ENCODE data around the gene PPP1R8. TPM values are rescaled to one million over a fixed set of nuclear protein-coding genes. Genes with fewer than 3 reads are reported as not detected.

Gene PPP1R8
- total and polyA plus RNA-seq, 10 of the 15 experiments (the other 5 are each of a cell fraction or from before 2014, with no cell fraction given): 10.2 to 77.0 (median 53.0) TPM

DNA sequence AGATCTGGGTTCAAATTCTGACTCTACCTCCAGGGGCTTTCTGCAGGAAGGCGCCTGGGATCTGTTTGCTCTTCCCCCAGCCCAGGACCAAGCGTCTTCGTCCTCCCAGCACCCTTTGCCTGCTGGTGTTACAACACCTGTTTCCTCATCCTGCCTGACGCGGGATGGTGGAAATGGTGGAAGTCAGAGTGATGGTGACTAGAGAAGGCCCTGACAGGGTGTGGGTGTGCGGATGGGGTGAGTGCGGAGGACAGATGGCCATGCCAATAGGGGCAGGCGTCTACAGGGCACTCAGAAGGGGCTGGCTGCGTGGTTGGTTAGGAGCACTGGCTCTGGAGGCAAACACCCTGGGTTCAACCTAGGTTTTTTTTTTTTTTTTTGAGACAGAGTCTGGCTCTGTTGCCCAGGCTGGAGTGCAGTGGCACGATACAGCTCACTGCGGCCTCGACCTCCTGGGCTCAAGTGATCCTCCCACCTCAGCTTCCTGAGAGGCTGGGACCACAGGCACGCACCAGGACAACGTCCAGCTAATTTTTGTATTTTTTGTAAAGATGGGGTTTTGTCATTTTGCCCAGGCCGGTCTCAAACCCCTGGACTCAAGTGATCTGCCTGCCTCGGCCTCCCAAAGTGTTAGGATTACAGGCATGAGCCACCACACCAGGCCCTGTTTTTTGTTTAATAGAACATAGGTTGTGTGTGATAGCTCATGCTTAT is 43.2 kb downstream of the PPP1R8 start:
- 4% methylated on average over 14 of the region's 16 CpGs for WGBS (ENCODE audit: insufficient coverage, insufficient replicate concordance, low lambda C conversion rate, missing lambda C conversion rate)
- Histone ChIP-seq H3K4me2 (ENCODE audit: control insufficient read depth, insufficient read depth) (peak overlapping the region; percentile 97), H3K36me3 (ENCODE audit: control insufficient read depth in 2 of 2, insufficient read depth in 2 of 2, low read length in 1 of 2) (peaks cover 2% of the 10 kb centered on the region in 2 experiments; a peak in 2 of 4 replicates), H3K27ac (ENCODE audit: control insufficient read depth, insufficient read depth) (peak overlapping the region; percentile 93), H3K4me3 (peak overlapping the region; percentile 90), H3K79me2 (ENCODE audit: control insufficient read depth, insufficient read depth, low read length) (peaks cover 46% of the 10 kb centered on the region), H3K9ac (ENCODE audit: control insufficient read depth, insufficient read depth, low read length) (peak overlapping the region; percentile 93), H3K27me3 (replicated peaks in 1 of 2; ENCODE audit: control insufficient read depth in 2 of 2, insufficient read depth in 2 of 2, low read length in 1 of 2) (no peaks in the 10 kb centered on the region), H4K20me1 (ENCODE audit: control insufficient read depth, insufficient read depth) (no peaks in the 10 kb centered on the region), H2AFZ (ENCODE audit: control insufficient read depth, low read depth, low read length) (peak overlapping the region; percentile 15; the same call in 1 of the 2 replicates), H3K4me1 (ENCODE audit: control insufficient read depth, insufficient read depth, low read length) (peaks cover 33% of the 10 kb centered on the region), H3K9me3 (replicated peaks; ENCODE audit: control insufficient read depth, insufficient read depth, low read length) (no peaks in the 10 kb centered on the region)
- BruUV-seq (replicated peaks): TSS peak; percentile 68
- FAIRE-seq: no peak
- SMC1A ChIA-PET (ENCODE audit: uncharacterized antibody, unreplicated experiment): interaction anchor here (1.1 to 3.8 kb wide), 9 partner anchors 8 to 64 kb away, joined by 3 to 43 read pairs (median 4); no protein-coding TSS in a partner anchor
- in situ Hi-C loops (cut with MboI) (no loop called here), intact Hi-C loops (cut with micrococcal nuclease; ENCODE audit: unreplicated experiment) (loop anchor here (2.0 to 10.0 kb wide), 2 partner anchors 17 to 371 kb away; no protein-coding TSS in a partner anchor)
- TF ChIP-seq IKZF2 (IDR thresholded peaks at IDR 0.05): peak in 1 of 2 experiments; percentile 25; a peak in 2 of 4 replicates
- peak; percentile 72 for TF ChIP-seq POLR2AphosphoS5 (IDR thresholded peaks at IDR 0.05; ENCODE audit: low read length)
- TF ChIP-seq CBX3 (IDR thresholded peaks at IDR 0.05; ENCODE audit: borderline replicate concordance, low read depth): no peak
- TF ChIP-seq TCF3 (IDR thresholded peaks at IDR 0.05; ENCODE audit: borderline replicate concordance, insufficient read depth, low read depth, low read length): no peak
- no peak for TF ChIP-seq CHD4 (IDR thresholded peaks at IDR 0.05)
- TF ChIP-seq, protein P1, sequence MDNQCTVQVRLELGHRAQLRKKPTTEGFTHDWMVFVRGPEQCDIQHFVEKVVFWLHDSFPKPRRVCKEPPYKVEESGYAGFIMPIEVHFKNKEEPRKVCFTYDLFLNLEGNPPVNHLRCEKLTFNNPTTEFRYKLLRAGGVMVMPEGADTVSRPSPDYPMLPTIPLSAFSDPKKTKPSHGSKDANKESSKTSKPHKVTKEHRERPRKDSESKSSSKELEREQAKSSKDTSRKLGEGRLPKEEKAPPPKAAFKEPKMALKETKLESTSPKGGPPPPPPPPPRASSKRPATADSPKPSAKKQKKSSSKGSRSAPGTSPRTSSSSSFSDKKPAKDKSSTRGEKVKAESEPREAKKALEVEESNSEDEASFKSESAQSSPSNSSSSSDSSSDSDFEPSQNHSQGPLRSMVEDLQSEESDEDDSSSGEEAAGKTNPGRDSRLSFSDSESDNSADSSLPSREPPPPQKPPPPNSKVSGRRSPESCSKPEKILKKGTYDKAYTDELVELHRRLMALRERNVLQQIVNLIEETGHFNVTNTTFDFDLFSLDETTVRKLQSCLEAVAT (IDR thresholded peaks at IDR 0.05): peak; percentile 84
- no peak for TF ChIP-seq NRF1 (conservative IDR thresholded peaks at IDR 0.05; ENCODE audit: low read depth, low read length)
- no peak for TF ChIP-seq SIN3A (IDR thresholded peaks at IDR 0.05; ENCODE audit: low read depth, low read length)
- TF ChIP-seq GATAD2B (conservative IDR thresholded peaks at IDR 0.05; ENCODE audit: low read depth): 0 out of 2 replicates have a peak, but pooled peaks have one; percentile 24
- no peak for TF ChIP-seq ZNF217 (IDR thresholded peaks at IDR 0.05)
- no peak for TF ChIP-seq PAX5 (IDR thresholded peaks at IDR 0.05; ENCODE audit: borderline replicate concordance, low read depth, low read length)
- TF ChIP-seq, protein P2, sequence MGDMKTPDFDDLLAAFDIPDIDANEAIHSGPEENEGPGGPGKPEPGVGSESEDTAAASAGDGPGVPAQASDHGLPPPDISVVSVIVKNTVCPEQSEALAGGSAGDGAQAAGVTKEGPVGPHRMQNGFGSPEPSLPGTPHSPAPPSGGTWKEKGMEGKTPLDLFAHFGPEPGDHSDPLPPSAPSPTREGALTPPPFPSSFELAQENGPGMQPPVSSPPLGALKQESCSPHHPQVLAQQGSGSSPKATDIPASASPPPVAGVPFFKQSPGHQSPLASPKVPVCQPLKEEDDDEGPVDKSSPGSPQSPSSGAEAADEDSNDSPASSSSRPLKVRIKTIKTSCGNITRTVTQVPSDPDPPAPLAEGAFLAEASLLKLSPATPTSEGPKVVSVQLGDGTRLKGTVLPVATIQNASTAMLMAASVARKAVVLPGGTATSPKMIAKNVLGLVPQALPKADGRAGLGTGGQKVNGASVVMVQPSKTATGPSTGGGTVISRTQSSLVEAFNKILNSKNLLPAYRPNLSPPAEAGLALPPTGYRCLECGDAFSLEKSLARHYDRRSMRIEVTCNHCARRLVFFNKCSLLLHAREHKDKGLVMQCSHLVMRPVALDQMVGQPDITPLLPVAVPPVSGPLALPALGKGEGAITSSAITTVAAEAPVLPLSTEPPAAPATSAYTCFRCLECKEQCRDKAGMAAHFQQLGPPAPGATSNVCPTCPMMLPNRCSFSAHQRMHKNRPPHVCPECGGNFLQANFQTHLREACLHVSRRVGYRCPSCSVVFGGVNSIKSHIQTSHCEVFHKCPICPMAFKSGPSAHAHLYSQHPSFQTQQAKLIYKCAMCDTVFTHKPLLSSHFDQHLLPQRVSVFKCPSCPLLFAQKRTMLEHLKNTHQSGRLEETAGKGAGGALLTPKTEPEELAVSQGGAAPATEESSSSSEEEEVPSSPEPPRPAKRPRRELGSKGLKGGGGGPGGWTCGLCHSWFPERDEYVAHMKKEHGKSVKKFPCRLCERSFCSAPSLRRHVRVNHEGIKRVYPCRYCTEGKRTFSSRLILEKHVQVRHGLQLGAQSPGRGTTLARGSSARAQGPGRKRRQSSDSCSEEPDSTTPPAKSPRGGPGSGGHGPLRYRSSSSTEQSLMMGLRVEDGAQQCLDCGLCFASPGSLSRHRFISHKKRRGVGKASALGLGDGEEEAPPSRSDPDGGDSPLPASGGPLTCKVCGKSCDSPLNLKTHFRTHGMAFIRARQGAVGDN (IDR thresholded peaks at IDR 0.05): peak; percentile 48; the same call in 1 of the 2 replicates
- TF ChIP-seq ZSCAN29 (IDR thresholded peaks at IDR 0.05): no peak
- no peak for TF ChIP-seq WRNIP1 (IDR thresholded peaks at IDR 0.05; ENCODE audit: borderline replicate concordance, low read depth, low read length)
- TF ChIP-seq, protein P3, sequence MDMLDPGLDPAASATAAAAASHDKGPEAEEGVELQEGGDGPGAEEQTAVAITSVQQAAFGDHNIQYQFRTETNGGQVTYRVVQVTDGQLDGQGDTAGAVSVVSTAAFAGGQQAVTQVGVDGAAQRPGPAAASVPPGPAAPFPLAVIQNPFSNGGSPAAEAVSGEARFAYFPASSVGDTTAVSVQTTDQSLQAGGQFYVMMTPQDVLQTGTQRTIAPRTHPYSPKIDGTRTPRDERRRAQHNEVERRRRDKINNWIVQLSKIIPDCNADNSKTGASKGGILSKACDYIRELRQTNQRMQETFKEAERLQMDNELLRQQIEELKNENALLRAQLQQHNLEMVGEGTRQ (IDR thresholded peaks at IDR 0.05; ENCODE audit: borderline replicate concordance, low read depth, low read length): no peak
- 0 out of 2 replicates have a peak, but pooled peaks have one; percentile 9 for TF ChIP-seq POLR2AphosphoS2 (IDR thresholded peaks at IDR 0.05; ENCODE audit: low read depth, low read length)
- RAD21 ChIA-PET (ENCODE audit: unreplicated experiment): interaction anchor here (0.9 to 4.2 kb wide), 9 partner anchors 10 to 244 kb away, joined by 3 to 46 read pairs (median 5); partner anchors contain the start of gene STX12
- no peak for DNase-seq (ENCODE audit: low read depth, low spot score)
- POLR2A ChIA-PET: interaction anchor here (0.8 to 6.0 kb wide), 5 partner anchors 10 to 362 kb away, joined by 3 to 63 read pairs (median 17); partner anchors contain the start of gene ATP5IF1
- peak; percentile 5 for ATAC-seq
- CTCF ChIA-PET: interaction anchor here (0.6 to 3.5 kb wide), 11 partner anchors 10 to 910 kb away, joined by 3 to 16 read pairs (median 3); partner anchors contain the start of gene EYA3
